Endothelial cell of umbilical vein (primary cell): Measurements from ENCODE around the gene CELF2. TPM values are rescaled to one million over a fixed set of nuclear protein-coding genes. Genes with fewer than 3 reads are reported as not detected.

Source experiments
- BruUV-seq: library from RNA; stranded (reverse); fragments of 400-500 nt; replicated peaks from 2 replicates; lab custom pipeline; 2021; lab: Mats Ljungman, UMichigan
- CTCF ChIA-PET: fragments of 300-600, 350-600 bp; sonication (Branson Sonifier 250); formaldehyde crosslinking; loops from one replicate; lab custom pipeline; 2021; ENCODE audit warnings: antibody characterized with exemption, inconsistent platforms; lab: Charles Lee
- POLR2A ChIA-PET: fragments of 300-600, 350-600 bp; sonication (Branson Sonifier 250); formaldehyde crosslinking; loops from one replicate; lab custom pipeline; 2021; ENCODE audit warnings: antibody characterized with exemption, inconsistent platforms; lab: Charles Lee
- DNase-seq: peaks from one replicate; pipeline ENCODE4 v3.0.0-alpha.2; 2011; ENCODE audit warnings: low read depth, low spot score
- FAIRE-seq: peaks from 2 replicates; lab custom pipeline; 2011; peaks lifted over from hg19 to GRCh38; lab: Jason Lieb, UNC
- H2AFZ ChIP-seq: 2 replicates; pipeline ENCODE4 v1.6.0; 2012; ENCODE audit warnings: low read depth, low read length, control low read depth, inconsistent platforms
- H3K27ac ChIP-seq: 2 replicates; pipeline ENCODE4 v1.5.1; 2011; ENCODE audit warnings: low read depth, mild to moderate bottlenecking, control low read depth, low read length, moderate library complexity; ENCODE audit not compliant: insufficient read depth
- H3K27me3 ChIP-seq, 2 experiments: 2 replicates each; pipeline versions ENCODE4 v1.6.0 to v1.6.1; 2011; ENCODE audit warnings: low read length in 2 of 2, mixed read lengths in 1 of 2; ENCODE audit not compliant: control insufficient read depth in 2 of 2, insufficient read depth in 2 of 2
- H3K36me3 ChIP-seq, 2 experiments: 2 replicates in 1 of 2; 3 replicates in 1 of 2; pipeline ENCODE4 v1.5.1; 2011; ENCODE audit warnings: low read length in 2 of 2, mild to moderate bottlenecking in 1 of 2, moderate library complexity in 1 of 2; ENCODE audit not compliant: control insufficient read depth in 2 of 2, insufficient read depth in 2 of 2; ENCODE audit errors: extremely low read depth in 1 of 2
- H3K4me1 ChIP-seq: 3 replicates; pipeline ENCODE4 v1.5.1; 2011; ENCODE audit warnings: mild to moderate bottlenecking, low read length; ENCODE audit not compliant: control insufficient read depth, insufficient read depth; ENCODE audit errors: extremely low read depth
- H3K4me2 ChIP-seq: 2 replicates; pipeline ENCODE4 v1.6.1; 2011; ENCODE audit warnings: low read length, control low read depth, mixed read lengths; ENCODE audit not compliant: insufficient read depth
- H3K4me3 ChIP-seq, 3 experiments: fragments of 200-600 bp in 1 of 3; sonication (generic), shearing (Covaris generic) in 1 of 3; replicated peaks in 1 of 3; 2 replicates each; pipeline ENCODE4 v1.5.1; 2011 to 2016; ENCODE audit warnings: control low read depth in 3 of 3, low read length in 3 of 3, mild to moderate bottlenecking in 2 of 3, inconsistent platforms in 1 of 3, low read depth in 1 of 3, moderate library complexity in 1 of 3; ENCODE audit not compliant: insufficient read depth in 1 of 3
- H3K79me2 ChIP-seq: 2 replicates; pipeline ENCODE4 v1.6.0; 2012; ENCODE audit warnings: low read length, inconsistent platforms; ENCODE audit not compliant: control insufficient read depth, insufficient read depth
- H3K9ac ChIP-seq: replicated peaks from 2 replicates; pipeline ENCODE3; 2011; ENCODE audit warnings: low read length, control low read depth; ENCODE audit not compliant: insufficient read depth; ENCODE audit errors: extremely low read depth
- H3K9me1 ChIP-seq: replicated peaks from 3 replicates; pipeline ENCODE4 v1.6.0; 2011; ENCODE audit warnings: mild to moderate bottlenecking, low read length; ENCODE audit not compliant: control insufficient read depth, insufficient read depth; ENCODE audit errors: extremely low read depth
- H3K9me3 ChIP-seq: replicated peaks from 2 replicates; pipeline ENCODE4 v1.5.1; 2012; ENCODE audit warnings: low read length, inconsistent platforms; ENCODE audit not compliant: control insufficient read depth, insufficient read depth
- H4K20me1 ChIP-seq: replicated peaks from 2 replicates; pipeline ENCODE3; 2011; ENCODE audit warnings: mild to moderate bottlenecking, low read length; ENCODE audit not compliant: control insufficient read depth, insufficient read depth; ENCODE audit errors: extremely low read depth
- CTCF ChIP-seq, 2 donors: IDR thresholded peaks; 1 replicate in 1 of 2; 2 replicates in 1 of 2; pipeline ENCODE4 v1.5.1; 2011; ENCODE audit warnings: low read length in 2 of 2, mild to moderate bottlenecking in 2 of 2, moderate library complexity in 2 of 2, control low read depth in 1 of 2, inconsistent platforms in 1 of 2, low read depth in 1 of 2; ENCODE audit not compliant: insufficient read depth in 1 of 2; ENCODE audit errors: extremely low read depth in 1 of 2
- EZH2 ChIP-seq: IDR thresholded peaks from 2 replicates; pipeline ENCODE4 v1.6.1; 2012; ENCODE audit warnings: borderline replicate concordance, low read depth, mild to moderate bottlenecking, moderate library complexity, low read length, inconsistent platforms; ENCODE audit not compliant: severe bottlenecking
- FOS ChIP-seq: IDR thresholded peaks from 2 replicates; pipeline ENCODE4 v1.6.1; 2011; ENCODE audit warnings: mild to moderate bottlenecking, low read length, moderate library complexity, borderline replicate concordance; ENCODE audit not compliant: insufficient read depth
- GATA2 ChIP-seq: IDR thresholded peaks from 2 replicates; pipeline ENCODE4 v1.7.0; 2011; ENCODE audit warnings: low read depth, mild to moderate bottlenecking, moderate library complexity, mixed read lengths, low read length; ENCODE audit not compliant: insufficient read length, insufficient read depth
- JUN ChIP-seq: IDR thresholded peaks from 2 replicates; pipeline ENCODE4 v1.6.1; 2011; ENCODE audit warnings: borderline replicate concordance, low read depth; ENCODE audit not compliant: insufficient read length, insufficient read depth
- MAX ChIP-seq: IDR thresholded peaks from 2 replicates; pipeline ENCODE4 v1.6.1; 2011; ENCODE audit not compliant: insufficient read depth, insufficient read length
- MYC ChIP-seq: IDR thresholded peaks from one replicate; pipeline ENCODE4 v1.6.1; 2011; ENCODE audit warnings: mild to moderate bottlenecking, low read depth, low read length
- POLR2A ChIP-seq: IDR thresholded peaks from 2 replicates; pipeline ENCODE4 v1.6.1; 2012; ENCODE audit warnings: low read depth, mild to moderate bottlenecking, control low read depth, low read length
- POLR2AphosphoS5 ChIP-seq: IDR thresholded peaks from 2 replicates; pipeline ENCODE4 v1.6.1; 2012; ENCODE audit warnings: low read depth, mild to moderate bottlenecking, control low read depth, low read length, moderate library complexity; ENCODE audit not compliant: insufficient read depth
- dilution Hi-C: fragments of 300-500 bp; cut with MboI; formaldehyde crosslinking; loops from one replicate; pipeline ENCODE4 v1.15.0; 2019; ENCODE audit warnings: low sequenced_read_pairs; ENCODE audit not compliant: extremely low pct_ligation_motif_present
- intact Hi-C: fragments of 100-400 bp; cut with micrococcal nuclease; formaldehyde crosslinking; loops from one replicate; pipeline ENCODE4 v1.10.0; 2022
- polyA plus RNA-seq, 4 experiments: library from polyadenylated mRNA; depleted of rRNA in 3 of 4; stranded (reverse) in 3 of 4; unstranded in 1 of 4; fragments of >200 nt; gene quantifications; 2 replicates each; pipeline versions ENCODE4 v1.2.1 to v1.2.3, GENCODE V29; 2011 to 2012; ENCODE audit warnings: missing spikeins in 1 of 4
- total RNA-seq: library from RNA; stranded (reverse); gene quantifications from 2 replicates; pipeline ENCODE4 v1.2.3, GENCODE V29; 2021

Gene CELF2
- total and polyA plus RNA-seq, 2 donors (not counting 3 experiments of a cell fraction or from before 2014, with no cell fraction given) = 21.6 to 42.6 TPM

DNA sequence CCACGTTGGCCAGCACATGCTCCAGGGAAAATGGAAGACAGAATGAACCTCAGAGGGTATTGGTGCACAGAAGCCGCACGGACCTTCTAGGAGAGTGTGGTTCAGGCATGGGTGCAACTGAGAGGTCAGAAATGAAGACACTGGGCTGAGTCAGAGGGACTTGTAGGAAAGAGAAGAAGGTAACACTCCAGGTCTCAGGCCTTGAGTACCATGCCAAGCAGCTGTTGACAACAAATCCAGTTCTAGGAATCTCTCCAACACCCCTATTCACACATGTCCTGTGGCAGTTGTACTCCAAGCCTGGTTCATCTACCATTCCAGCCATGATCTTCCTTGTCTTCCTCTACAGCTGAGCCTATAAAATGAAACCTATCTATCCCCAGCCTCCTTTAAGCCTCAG lies 342.2 kb downstream of the CELF2 start:
- no peaks in the 10 kb centered on the region for H3K9me3 ChIP-seq
- H2AFZ ChIP-seq = no peak overlapping the region
- no peak overlapping the region for H3K4me3 ChIP-seq
- no peaks in the 10 kb centered on the region for H3K27me3 ChIP-seq
- H3K36me3 ChIP-seq = no peaks in the 10 kb centered on the region
- CTCF ChIA-PET = no interaction called here
- dilution Hi-C loops (no loop called here), intact Hi-C loops (no loop called here)
- no TSS peak for BruUV-seq
- no peak for FAIRE-seq
- POLR2A ChIA-PET = no interaction called here
- H4K20me1 ChIP-seq = no peaks in the 10 kb centered on the region
- no peak for DNase-seq
- no peak overlapping the region for H3K9ac ChIP-seq
- no peaks in the 10 kb centered on the region for H3K9me1 ChIP-seq
- no peaks in the 10 kb centered on the region for H3K79me2 ChIP-seq
- no peak overlapping the region for H3K27ac ChIP-seq
- no peaks in the 10 kb centered on the region for H3K4me1 ChIP-seq
- H3K4me2 ChIP-seq = no peak overlapping the region
- TF ChIP-seq POLR2AphosphoS5 (no peak), CTCF (IDR thresholded peaks at IDR 0.05; ENCODE audit: extremely low read depth in 1 of 2, insufficient read depth in 1 of 2, low read depth in 1 of 2, low read length in 2 of 2) (no peak), EZH2 (no peak), GATA2 (no peak), FOS (no peak), JUN (no peak), POLR2A (no peak), MAX (no peak), MYC (no peak)
